GM21526 (cell line): ENCODE results near the gene PKDREJ.
"Not testable (repeated sequence)": the region's sequence is repeated elsewhere in the genome, so short reads cannot be mapped to it uniquely, and the experiment has no call there.

Experiments
- ATAC-seq: cut with Tn5 transposase; IDR thresholded peaks from one replicate; pipeline ENCODE4 v1.9.1; 2021; ENCODE audit warnings: moderate library complexity; ENCODE audit not compliant: unreplicated experiment, low FRiP score

PKDREJ gene

DNA sequence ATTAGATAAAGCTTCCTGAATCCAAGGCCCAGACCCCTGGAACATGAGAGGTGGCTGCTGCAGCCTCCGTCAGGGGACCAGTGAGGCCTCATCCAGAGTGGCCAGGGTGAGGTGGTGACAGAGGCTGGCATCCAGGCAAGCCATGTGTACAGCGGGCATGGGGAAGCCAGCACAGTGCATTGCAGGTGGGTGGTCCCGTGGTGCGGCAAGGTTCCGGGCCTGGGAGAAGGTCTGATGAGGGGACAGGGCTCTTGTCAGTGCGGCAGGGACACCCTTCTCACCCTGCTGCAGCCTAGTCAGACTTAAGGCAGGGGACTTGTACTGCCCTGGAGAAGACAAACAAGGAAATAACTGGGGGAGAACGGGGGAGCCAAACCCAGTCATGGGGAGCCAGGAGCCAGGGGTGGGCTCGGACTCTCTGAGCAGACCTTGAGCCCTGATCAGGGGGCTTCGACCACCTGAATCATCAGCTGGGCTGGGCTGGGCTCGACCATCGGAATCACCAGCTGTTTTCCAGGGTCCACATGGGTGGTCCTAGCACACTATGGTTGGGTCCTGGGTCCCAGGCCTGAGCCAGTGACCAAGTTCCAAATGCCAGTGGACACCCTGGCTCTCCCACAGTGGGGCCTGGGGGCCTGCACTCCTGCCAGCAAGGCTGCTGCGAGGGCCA, 9.8 kb upstream of the PKDREJ start:
- ATAC-seq = no peak

DNA sequence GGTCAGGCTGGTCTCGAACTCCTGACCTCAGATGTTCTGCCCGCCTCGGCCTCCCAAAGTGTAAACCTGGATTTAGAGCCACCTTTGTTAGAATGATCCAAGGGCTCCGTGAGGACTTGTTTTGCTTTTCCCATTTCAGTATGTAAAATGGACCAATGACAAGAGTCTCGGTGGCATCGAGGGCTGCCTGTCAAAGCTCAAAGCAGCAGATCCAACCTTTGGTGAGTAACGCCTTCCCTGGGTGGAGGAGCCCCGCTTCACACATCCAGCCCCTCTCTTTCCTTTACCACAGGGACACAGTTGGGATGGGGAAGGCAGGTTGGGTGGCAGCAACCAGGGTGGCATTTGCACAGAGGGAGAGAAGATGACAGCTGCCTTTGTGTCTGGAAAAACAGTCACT, 9.1 kb upstream of the PKDREJ start:
- no peak for ATAC-seq

DNA sequence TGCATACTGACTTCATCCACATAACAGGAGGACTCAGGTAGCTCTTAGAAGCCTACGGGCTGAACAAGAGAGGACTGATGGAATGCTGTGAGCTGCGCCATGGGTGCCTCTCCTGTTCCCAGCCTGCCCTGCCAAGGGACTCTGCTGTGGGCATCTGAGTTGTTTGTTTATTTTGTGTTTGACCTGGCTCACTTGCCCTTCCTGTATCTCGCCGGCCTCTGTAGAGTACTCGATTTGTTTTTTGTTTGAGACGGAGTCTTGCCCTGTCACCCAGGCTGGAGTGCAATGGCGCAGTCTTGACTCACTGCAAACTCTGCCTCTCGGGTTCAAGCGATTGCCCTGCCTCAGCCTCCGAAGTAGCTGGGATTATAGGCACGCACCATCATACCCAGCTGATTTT, 6.4 kb upstream of the PKDREJ start:
- no peak for ATAC-seq

GRCh38 chr22:46267431-46268279, 4.5 kb upstream of the PKDREJ start, which contains the start of gene TTC38:
TSS of gene TTC38 (plus strand) at chr22:46268008. CDS start at chr22:46268040, 32 bp downstream.
- ATAC-seq = peak; percentile 58

DNA sequence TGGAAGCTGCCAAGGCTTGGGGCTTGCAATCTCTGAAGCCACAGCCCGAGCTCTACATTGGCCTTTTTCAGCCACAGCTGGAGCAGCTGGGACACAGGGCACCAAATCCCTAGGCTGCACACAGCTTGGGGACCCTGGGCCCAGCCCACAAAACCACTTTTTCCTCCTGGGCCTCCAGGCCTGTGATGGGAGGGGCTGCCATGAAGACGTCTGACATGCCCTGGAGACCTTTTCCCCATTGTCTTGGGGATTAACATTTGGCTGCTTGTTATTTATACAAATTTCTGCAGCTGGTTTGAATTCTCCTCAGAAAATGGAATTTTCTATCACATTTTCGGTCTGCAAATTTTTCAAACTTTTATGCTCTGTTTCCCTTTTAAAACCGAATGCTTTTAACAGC, 2.5 kb upstream of the PKDREJ start:
- ATAC-seq = not testable (repeated sequence)

DNA sequence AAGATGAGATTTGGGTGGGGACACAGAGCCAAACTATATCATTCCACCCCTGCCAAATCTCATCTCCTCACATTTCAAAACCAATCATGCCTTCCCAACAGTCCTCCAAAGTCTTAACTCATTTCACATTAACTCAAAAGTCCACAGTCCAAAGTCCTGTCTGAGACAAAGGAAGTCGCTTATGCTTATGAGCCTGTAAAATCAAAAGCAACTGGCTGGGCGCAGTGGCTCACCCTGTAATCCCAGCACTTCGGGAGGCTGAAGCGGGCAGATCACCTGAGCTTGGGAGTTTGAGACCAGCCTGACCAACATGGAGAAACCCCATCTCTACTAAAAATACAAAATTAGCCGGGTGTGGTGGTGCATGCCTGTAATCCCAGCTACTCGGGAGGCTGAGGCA, 1.4 kb upstream of the PKDREJ start:
- not testable (repeated sequence) for ATAC-seq

DNA sequence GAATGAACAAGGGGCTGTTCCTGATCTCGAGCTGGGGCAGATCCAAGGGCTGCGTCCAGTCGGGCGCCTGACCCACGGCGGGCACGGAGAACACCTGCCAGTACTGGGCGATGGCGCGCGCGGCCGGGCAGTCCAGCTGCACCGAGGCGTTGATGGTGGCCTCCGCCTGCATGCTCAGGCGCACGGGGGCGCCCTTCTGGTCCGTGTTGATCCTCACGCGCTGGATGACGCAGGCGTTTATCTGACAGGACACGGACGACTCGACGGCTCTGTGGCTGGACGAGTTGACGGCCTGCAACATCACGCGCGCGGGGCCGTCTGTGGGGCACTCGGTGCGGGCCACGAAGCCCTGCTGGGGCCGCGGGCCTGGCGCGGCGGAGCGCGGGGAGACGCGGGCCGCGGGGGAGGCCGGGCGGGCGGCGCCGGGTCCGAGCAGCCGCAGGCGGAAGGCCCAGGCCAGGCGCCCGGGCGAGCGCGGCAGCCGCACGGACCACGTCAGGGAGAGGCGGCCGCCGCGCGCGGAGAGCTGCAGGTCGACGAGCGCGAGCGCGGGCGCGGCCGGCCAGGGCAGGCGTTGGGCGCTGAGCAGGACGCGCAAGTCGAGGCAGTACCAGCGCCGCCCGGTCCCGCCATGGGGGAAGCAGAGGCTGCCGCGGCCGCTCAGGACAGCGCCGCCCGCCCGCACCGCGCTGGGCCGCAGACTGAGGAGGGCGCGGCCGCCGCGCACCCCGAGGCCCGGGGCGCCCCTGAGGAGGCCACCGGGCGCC, 511 bp downstream of the PKDREJ start:
- no peak for ATAC-seq

- ATAC-seq = no peak
These were observed 3.1 kb downstream of the PKDREJ start for GRCh38 chr22:46260038-46260437.

- no peak for ATAC-seq
These were observed 3.8 kb downstream of the PKDREJ start for GRCh38 chr22:46259374-46259773.

DNA sequence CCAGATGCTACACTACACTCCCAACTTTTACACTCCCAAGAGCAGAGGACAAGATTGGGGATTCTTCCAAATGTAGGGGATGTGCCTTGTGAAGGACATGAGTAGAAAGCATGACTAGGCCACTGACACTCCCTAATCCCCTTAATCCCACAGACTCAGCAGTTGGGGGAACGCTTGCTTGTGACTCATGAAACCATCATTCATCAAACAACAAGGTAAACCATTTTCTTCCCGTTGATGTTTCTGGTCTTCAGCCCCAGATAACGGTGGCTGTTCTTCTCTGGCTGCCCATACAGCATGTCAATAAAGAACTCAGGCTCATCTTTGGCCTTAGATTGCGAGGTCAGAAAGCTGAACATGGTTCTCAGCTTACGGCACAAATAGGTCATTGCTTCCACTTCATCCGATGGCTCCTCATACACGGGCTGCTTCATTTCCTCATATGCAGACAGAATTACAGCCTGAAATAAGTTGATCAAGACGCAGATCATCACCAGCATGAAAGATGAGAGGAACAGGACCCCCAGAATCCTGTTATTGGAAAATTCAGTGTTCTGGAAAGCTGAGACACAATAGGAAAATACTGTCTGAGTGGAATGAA, 6.7 kb downstream of the PKDREJ start:
- ATAC-seq = no peak

- ATAC-seq = no peak
These were observed 11.2 kb downstream of the PKDREJ start for GRCh38 chr22:46251816-46252380.

- no peak for ATAC-seq
These were observed 11.9 kb downstream of the PKDREJ start for GRCh38 chr22:46251266-46251665.

- ATAC-seq = no peak
These were observed 12.4 kb downstream of the PKDREJ start for GRCh38 chr22:46250783-46251125.

DNA sequence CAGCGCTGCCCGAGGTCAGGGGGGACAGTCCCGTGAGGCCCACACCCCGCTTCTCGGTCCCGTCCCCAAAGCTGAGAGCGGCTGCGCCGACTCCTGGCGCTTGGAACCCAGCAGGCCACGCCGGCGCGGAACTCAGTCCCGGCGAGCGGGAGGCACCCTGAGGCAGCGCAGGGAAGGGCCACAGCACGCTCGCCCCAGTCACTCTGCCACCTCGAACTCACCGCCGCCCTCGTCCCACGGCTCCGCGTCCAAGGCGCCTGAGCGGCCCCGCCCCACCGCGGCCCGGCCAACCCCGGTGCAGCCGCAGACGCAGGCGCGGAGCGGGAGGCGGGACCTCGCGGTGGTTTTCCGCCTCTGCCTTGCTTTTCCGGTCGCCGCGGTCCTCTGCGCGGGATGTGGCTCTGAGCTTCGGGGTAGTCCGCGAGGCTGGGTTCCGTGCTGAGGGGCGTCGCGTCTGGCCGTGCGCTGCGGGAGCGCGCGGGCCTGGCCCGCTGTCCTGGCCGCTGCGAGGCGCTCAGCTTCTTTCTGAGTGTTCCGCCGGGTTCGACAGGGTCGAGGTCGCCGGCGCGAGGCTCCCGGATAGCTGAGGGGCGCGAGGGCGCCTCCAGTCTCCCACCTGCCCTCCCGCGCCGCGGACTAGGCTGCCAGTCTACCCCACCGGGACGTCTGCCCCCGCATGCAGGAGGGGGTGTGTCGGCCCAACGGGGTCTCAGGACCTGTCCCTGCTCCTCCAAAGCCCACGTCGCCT, 12.9 kb downstream of the PKDREJ start, which contains the start of gene CDPF1:
TSS of gene CDPF1 (minus strand) at position 259 of the 748 bp plus-strand sequence. CDS start 2,009 bp downstream, outside the sequence.
- peak; percentile 76 for ATAC-seq

DNA sequence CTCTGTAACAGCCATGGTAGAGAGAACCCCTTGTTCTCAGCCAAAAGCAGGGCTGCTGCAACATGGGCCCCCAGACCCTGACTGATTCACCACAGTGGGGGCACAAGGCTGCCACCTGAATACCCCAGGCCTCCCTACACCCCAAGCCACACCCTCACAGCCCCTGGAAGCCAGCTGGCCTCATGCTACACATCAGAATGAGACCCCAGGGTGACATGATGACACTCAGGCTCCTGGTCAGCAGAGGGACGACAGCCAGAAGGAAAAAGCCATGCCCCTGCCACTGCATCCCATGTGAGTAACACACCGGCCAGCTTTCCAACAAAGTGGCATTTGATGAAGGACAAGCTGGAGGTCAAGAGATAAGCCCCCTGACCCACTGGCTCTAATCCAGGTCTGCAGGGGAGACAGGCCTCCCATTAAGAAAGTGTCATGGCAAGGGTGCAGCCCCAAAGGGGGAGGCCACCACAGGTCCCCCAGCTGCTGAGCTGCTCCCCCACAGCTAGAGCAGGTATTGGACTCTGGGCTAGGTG, 15.6 kb downstream of the PKDREJ start:
- ATAC-seq = no peak

DNA sequence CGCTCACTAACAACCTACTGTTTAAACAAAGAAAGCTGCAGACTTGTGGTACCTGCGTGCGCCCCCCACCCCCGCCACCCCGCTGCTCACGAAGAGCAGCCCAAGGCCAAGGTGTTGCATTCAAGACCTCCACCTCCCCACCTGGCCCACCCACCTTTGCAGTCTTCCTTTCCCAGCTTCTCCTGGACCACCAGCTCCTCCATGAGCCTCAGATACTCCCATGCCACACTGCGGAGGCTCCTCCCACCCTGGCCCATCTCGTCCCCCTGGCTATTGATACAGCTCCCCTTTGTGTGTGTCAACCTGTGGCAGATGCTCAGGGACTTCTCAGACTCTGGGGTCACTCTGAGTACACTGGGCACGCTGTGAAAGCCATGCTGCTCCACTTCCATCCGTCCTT, 17.0 kb downstream of the PKDREJ start:
- no peak for ATAC-seq

GRCh38 chr22:46245511-46245910, 17.6 kb downstream of the PKDREJ start:
- ATAC-seq = no peak

- no peak for ATAC-seq
These were observed 18.4 kb downstream of the PKDREJ start for GRCh38 chr22:46244771-46245170.

DNA sequence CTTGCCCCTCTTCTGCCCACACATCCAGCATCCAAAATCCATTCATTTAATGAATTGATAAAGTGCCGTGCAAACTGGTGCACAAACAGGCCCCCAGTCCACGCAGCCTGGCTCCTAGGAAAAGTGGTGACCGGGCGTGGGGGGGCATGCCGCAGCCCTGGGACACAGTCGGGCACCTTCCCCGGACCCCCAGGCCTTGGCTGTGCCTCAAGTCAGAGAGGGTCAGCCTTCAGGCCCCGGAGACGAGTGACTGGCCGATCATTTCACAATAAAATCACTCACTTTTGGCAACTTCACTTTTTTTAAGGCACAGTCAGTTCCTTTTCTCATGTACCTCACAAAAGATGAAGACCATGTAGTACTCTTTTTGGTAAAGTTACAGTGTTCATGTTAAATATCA, 21.1 kb downstream of the PKDREJ start:
- ATAC-seq = no peak
